ENCODE measurements around the gene CDKAL1.

CDKAL1 gene

DNA sequence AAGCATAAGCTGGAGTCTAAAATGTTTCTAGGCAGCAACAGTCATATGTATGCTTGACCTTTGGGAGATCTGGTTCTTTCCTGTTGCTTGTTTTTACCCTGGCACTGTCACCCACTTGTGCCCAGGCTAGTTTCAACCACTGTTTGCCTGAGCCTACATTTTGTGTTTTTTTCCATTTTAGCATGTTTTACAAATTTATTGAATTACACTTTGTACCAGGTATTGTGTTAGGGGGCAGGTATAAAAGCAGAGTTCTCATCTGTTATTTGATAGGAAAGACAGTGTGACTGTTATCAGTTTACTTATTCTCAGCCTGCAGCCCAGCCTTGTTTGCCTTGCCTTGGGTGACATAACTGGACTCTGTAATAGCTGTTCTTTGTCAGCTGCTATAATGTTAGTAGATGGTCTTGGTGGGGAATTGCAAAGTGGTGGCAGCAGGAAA lies 147.0 kb downstream of the CDKAL1 start:
- Histone ChIP-seq H3K9ac (ENCODE audit: low read depth, low read length, poor library complexity) (no peak overlapping the region), H3K4me3 (ENCODE audit: low read length in 2 of 2) (no peak overlapping the region)

DNA sequence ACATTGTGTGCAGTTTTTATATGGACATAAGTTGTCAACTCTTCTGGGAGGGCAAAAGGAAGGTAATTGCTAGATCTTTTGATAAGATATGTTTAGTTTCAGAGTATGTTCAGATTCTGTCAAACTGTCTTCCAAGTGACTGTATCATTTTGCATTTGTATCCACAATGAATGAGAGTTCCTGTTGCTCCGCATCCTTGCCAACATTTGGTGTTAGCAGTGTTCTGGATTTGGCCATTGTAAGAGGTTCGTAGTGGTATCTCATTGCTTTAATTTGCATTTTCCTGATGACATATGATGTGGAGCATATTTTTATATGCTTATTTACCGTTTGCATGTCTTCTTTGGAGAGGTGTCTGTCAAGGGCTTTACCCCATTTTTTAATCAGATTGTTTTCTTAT lies 150.2 kb downstream of the CDKAL1 start:
- Histone ChIP-seq H3K4me1 (ENCODE audit: control insufficient read depth in 2 of 2, insufficient read depth in 1 of 2, low read depth in 1 of 2, low read length in 2 of 2) (peaks cover 0 to 4% of the 10 kb centered on the region in 2 donors), H2AFZ (ENCODE audit: low read length) (no peak overlapping the region), H3K4me2 (ENCODE audit: insufficient read depth, low read length, poor library complexity, severe bottlenecking) (no peak overlapping the region), H3K79me1 (ENCODE audit: low read depth, low read length) (no peaks in the 10 kb centered on the region), H3K14ac (ENCODE audit: low read length) (no peak overlapping the region), H3K9me3 (replicated peaks in 1 of 2; ENCODE audit: control insufficient read depth in 2 of 2, insufficient read depth in 1 of 2, low read depth in 1 of 2, low read length in 2 of 2) (peaks cover 0 to 3% of the 10 kb centered on the region in 2 donors), H4K91ac (ENCODE audit: low read depth, low read length, poor library complexity) (no peak overlapping the region), H2AK5ac (ENCODE audit: low read depth, low read length) (no peak overlapping the region), H3K18ac (ENCODE audit: low read length) (no peak overlapping the region), H2BK5ac (ENCODE audit: low read length) (no peak overlapping the region), H3K4me3 (ENCODE audit: low read length in 2 of 2) (no peak overlapping the region), H2BK120ac (ENCODE audit: low read depth, low read length) (no peak overlapping the region), H3K36me3 (replicated peaks in 1 of 2; ENCODE audit: control insufficient read depth in 2 of 2, insufficient read depth in 2 of 2, low read length in 2 of 2) (no peaks in the 10 kb centered on the region), H3K27me3 (ENCODE audit: control insufficient read depth in 3 of 3, insufficient read depth in 3 of 3, low read depth in 1 of 3, low read length in 3 of 3) (no peaks in the 10 kb centered on the region), H2BK15ac (ENCODE audit: low read length) (no peak overlapping the region), H3K27ac (replicated peaks; ENCODE audit: low read length) (no peak overlapping the region), H4K8ac (ENCODE audit: low read depth, low read length) (no peak overlapping the region), H3K23ac (ENCODE audit: low read depth, low read length, poor library complexity) (no peak overlapping the region), H2BK12ac (ENCODE audit: low read length) (no peak overlapping the region), H3K9ac (ENCODE audit: low read depth, low read length, poor library complexity) (no peak overlapping the region), H3K4ac (ENCODE audit: low read length) (no peak overlapping the region)
- WGBS, 2 donors (ENCODE audit: extremely low coverage in 2 of 2, insufficient read length in 2 of 2, insufficient replicate concordance in 1 of 2) = no CpG with 5 or more reads among the region's 3 CpGs
- DNase-seq (ENCODE audit: low spot score) = no peak

More for the DNA sequence above, 147.0 kb downstream of the CDKAL1 start:
- Histone ChIP-seq H4K8ac (ENCODE audit: low read depth, low read length) (no peak overlapping the region), H4K91ac (ENCODE audit: low read depth, low read length, poor library complexity) (no peak overlapping the region), H3K79me1 (ENCODE audit: low read depth, low read length) (no peaks in the 10 kb centered on the region), H2BK12ac (ENCODE audit: low read length) (no peak overlapping the region), H2BK120ac (ENCODE audit: low read depth, low read length) (no peak overlapping the region), H2BK15ac (ENCODE audit: low read length) (no peak overlapping the region), H3K27ac (replicated peaks; ENCODE audit: low read length) (no peak overlapping the region), H3K4me2 (ENCODE audit: insufficient read depth, low read length, poor library complexity, severe bottlenecking) (no peak overlapping the region), H3K36me3 (replicated peaks in 1 of 2; ENCODE audit: control insufficient read depth in 2 of 2, insufficient read depth in 2 of 2, low read length in 2 of 2) (no peaks in the 10 kb centered on the region), H2BK5ac (ENCODE audit: low read length) (no peak overlapping the region), H3K18ac (ENCODE audit: low read length) (no peak overlapping the region), H2AFZ (ENCODE audit: low read length) (no peak overlapping the region), H3K4ac (ENCODE audit: low read length) (no peak overlapping the region), H3K23ac (ENCODE audit: low read depth, low read length, poor library complexity) (no peak overlapping the region), H3K27me3 (ENCODE audit: control insufficient read depth in 3 of 3, insufficient read depth in 3 of 3, low read depth in 1 of 3, low read length in 3 of 3) (no peaks in the 10 kb centered on the region), H3K9me3 (replicated peaks in 1 of 2; ENCODE audit: control insufficient read depth in 2 of 2, insufficient read depth in 1 of 2, low read depth in 1 of 2, low read length in 2 of 2) (peaks cover 0 to 3% of the 10 kb centered on the region in 2 donors), H3K4me1 (ENCODE audit: control insufficient read depth in 2 of 2, insufficient read depth in 1 of 2, low read depth in 1 of 2, low read length in 2 of 2) (peaks cover 0 to 1% of the 10 kb centered on the region in 2 donors), H3K14ac (ENCODE audit: low read length) (no peak overlapping the region), H2AK5ac (ENCODE audit: low read depth, low read length) (no peak overlapping the region)
- no peak for DNase-seq (ENCODE audit: low spot score)

DNA sequence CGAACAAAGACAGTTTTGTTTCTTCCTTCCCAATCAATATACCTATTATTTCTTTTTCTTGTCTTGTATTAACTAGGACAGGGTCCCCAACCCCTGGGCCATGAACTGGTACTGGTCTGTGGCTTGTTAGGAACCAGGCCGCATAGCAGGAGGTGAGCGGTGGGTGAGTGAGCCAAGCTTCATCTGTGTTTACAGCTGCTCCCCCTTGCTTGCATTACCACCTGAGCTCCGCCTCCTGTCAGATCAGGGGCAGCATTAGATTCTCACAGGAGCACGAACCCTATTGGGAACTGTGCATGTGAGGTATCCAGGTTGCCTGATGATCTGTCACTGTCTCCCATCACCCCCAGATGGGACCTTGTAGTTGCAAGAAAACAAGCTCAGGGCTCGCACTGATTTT lies 151.9 kb downstream of the CDKAL1 start:
- Histone ChIP-seq H3K27ac (replicated peaks; ENCODE audit: low read length) (no peak overlapping the region), H3K18ac (ENCODE audit: low read length) (no peak overlapping the region), H3K4me1 (ENCODE audit: control insufficient read depth in 2 of 2, insufficient read depth in 1 of 2, low read depth in 1 of 2, low read length in 2 of 2) (peaks cover 0 to 5% of the 10 kb centered on the region in 2 donors), H3K9me3 (replicated peaks in 1 of 2; ENCODE audit: control insufficient read depth in 2 of 2, insufficient read depth in 1 of 2, low read depth in 1 of 2, low read length in 2 of 2) (peaks cover 0 to 3% of the 10 kb centered on the region in 2 donors), H3K4ac (ENCODE audit: low read length) (no peak overlapping the region), H4K8ac (ENCODE audit: low read depth, low read length) (no peak overlapping the region), H3K4me2 (ENCODE audit: insufficient read depth, low read length, poor library complexity, severe bottlenecking) (no peak overlapping the region), H3K27me3 (ENCODE audit: control insufficient read depth in 3 of 3, insufficient read depth in 3 of 3, low read depth in 1 of 3, low read length in 3 of 3) (no peaks in the 10 kb centered on the region), H2BK12ac (ENCODE audit: low read length) (no peak overlapping the region), H2BK15ac (ENCODE audit: low read length) (no peak overlapping the region), H3K14ac (ENCODE audit: low read length) (no peak overlapping the region), H3K4me3 (ENCODE audit: low read length in 2 of 2) (no peak overlapping the region), H4K91ac (ENCODE audit: low read depth, low read length, poor library complexity) (no peak overlapping the region), H2AFZ (ENCODE audit: low read length) (no peak overlapping the region), H3K36me3 (replicated peaks in 1 of 2; ENCODE audit: control insufficient read depth in 2 of 2, insufficient read depth in 2 of 2, low read length in 2 of 2) (no peaks in the 10 kb centered on the region), H3K23ac (ENCODE audit: low read depth, low read length, poor library complexity) (no peak overlapping the region), H2AK5ac (ENCODE audit: low read depth, low read length) (no peak overlapping the region), H3K79me1 (ENCODE audit: low read depth, low read length) (peaks cover 2% of the 10 kb centered on the region), H2BK5ac (ENCODE audit: low read length) (no peak overlapping the region), H2BK120ac (ENCODE audit: low read depth, low read length) (no peak overlapping the region), H3K9ac (ENCODE audit: low read depth, low read length, poor library complexity) (no peak overlapping the region)
- no CpG with 5 or more reads among the region's 6 CpGs for WGBS, 2 donors (ENCODE audit: extremely low coverage in 2 of 2, insufficient read length in 2 of 2, insufficient replicate concordance in 1 of 2)
- no peak for DNase-seq (ENCODE audit: low spot score)

DNA sequence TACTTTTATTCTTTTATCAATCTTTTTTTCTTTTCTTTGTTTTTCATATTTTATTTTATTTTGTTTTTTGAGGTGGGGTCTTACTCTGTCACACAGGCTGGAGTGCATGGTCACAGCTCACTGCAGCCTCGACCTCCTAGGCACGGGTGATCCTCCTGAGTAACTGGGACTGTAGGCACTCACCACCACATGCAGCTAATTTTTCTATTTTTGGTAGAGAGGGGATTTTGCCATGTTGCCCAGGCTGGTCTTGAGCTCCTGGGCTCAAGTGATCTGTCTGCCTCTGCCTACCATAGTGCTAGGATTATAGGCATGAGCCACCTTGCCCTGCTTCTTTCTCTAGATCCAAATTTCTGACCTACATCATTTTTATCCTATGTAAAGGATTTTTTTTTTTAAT lies 153.2 kb downstream of the CDKAL1 start:
- no peak overlapping the region for H3K18ac ChIP-seq (ENCODE audit: low read length)
- no peak overlapping the region for H3K4me3 ChIP-seq (ENCODE audit: low read length in 2 of 2)
- H4K91ac ChIP-seq (ENCODE audit: low read depth, low read length, poor library complexity) = no peak overlapping the region
- H2BK15ac ChIP-seq (ENCODE audit: low read length) = no peak overlapping the region
- no peak overlapping the region for H3K27ac ChIP-seq (replicated peaks; ENCODE audit: low read length)
- no peak overlapping the region for H2BK120ac ChIP-seq (ENCODE audit: low read depth, low read length)
- no peak overlapping the region for H3K4me2 ChIP-seq (ENCODE audit: insufficient read depth, low read length, poor library complexity, severe bottlenecking)
- no peak overlapping the region for H2BK5ac ChIP-seq (ENCODE audit: low read length)
- no peak overlapping the region for H2AK5ac ChIP-seq (ENCODE audit: low read depth, low read length)
- H2BK12ac ChIP-seq (ENCODE audit: low read length) = no peak overlapping the region
- H3K9me3 ChIP-seq (replicated peaks in 1 of 2; ENCODE audit: control insufficient read depth in 2 of 2, insufficient read depth in 1 of 2, low read depth in 1 of 2, low read length in 2 of 2) = peaks cover 0 to 3% of the 10 kb centered on the region in 2 donors
- no peak overlapping the region for H3K23ac ChIP-seq (ENCODE audit: low read depth, low read length, poor library complexity)
- peaks cover 0 to 6% of the 10 kb centered on the region in 2 donors for H3K4me1 ChIP-seq (ENCODE audit: control insufficient read depth in 2 of 2, insufficient read depth in 1 of 2, low read depth in 1 of 2, low read length in 2 of 2)
- DNase-seq (ENCODE audit: low spot score) = no peak
- H3K14ac ChIP-seq (ENCODE audit: low read length) = no peak overlapping the region
- H3K9ac ChIP-seq (ENCODE audit: low read depth, low read length, poor library complexity) = no peak overlapping the region
- H3K79me1 ChIP-seq (ENCODE audit: low read depth, low read length) = peaks cover 3% of the 10 kb centered on the region
- H4K8ac ChIP-seq (ENCODE audit: low read depth, low read length) = no peak overlapping the region
- H3K4ac ChIP-seq (ENCODE audit: low read length) = no peak overlapping the region
- no CpG with 5 or more reads among the region's 2 CpGs for WGBS, 2 donors (ENCODE audit: extremely low coverage in 2 of 2, insufficient read length in 2 of 2, insufficient replicate concordance in 1 of 2)
- H2AFZ ChIP-seq (ENCODE audit: low read length) = no peak overlapping the region
- no peaks in the 10 kb centered on the region for H3K36me3 ChIP-seq (replicated peaks in 1 of 2; ENCODE audit: control insufficient read depth in 2 of 2, insufficient read depth in 2 of 2, low read length in 2 of 2)
- H3K27me3 ChIP-seq (ENCODE audit: control insufficient read depth in 3 of 3, insufficient read depth in 3 of 3, low read depth in 1 of 3, low read length in 3 of 3) = no peaks in the 10 kb centered on the region

Measured in neuronal stem cell (in vitro differentiated cells).